Measurements from ENCODE around the gene ADIRF. TPM values are rescaled to one million over a fixed set of nuclear protein-coding genes. Genes with fewer than 3 reads are reported as not detected.
"Not testable (repeated sequence)": the region's sequence is repeated elsewhere in the genome, so short reads cannot be mapped to it uniquely, and the experiment has no call there.

Gene ADIRF
- total and polyA plus RNA-seq, 2 donors (not counting 1 experiment from before 2014, with no cell fraction given), result not detected

DNA sequence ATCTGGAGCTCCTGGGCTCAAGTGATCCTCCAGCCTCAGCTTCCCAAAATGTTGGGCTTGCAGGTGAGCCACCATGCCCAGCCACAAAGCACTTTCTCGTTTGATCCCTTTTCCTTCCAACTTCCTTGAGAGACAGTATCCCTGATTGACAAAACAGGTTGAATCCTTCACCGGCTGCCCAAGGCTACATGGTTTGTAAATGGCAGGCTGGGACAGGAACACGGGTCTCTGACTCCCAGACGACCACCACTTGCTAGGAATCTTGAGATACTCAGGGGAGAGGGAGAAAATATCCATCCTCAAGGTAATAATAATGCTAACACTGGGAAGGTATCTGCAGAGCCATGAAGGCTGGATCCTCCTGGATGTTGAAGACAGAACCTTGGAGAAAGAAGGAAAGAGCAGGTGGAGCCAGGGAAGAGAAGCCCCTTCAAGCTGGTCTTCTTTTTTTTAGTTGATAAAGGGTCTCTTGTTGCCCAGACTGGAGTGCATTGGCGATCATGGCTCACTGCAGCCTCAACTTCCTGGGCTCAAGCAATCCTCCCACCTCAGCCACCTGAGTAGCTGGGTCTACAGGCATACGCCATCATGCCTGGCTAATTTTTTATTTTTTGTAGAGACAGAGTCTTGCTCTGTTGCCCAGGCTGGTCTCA lies 30.7 kb upstream of the ADIRF start:
- Histone ChIP-seq H3K36me3 (replicated peaks in 1 of 2; ENCODE audit: control extremely low read depth in 1 of 2, control insufficient read depth in 1 of 2, extremely low read depth in 1 of 2, insufficient read depth in 2 of 2, low read length in 1 of 2) (no peaks in the 10 kb centered on the region), H2AFZ (ENCODE audit: insufficient read depth, low read depth, low read length, poor library complexity, severe bottlenecking) (no peak overlapping the region), H3K79me2 (ENCODE audit: control insufficient read depth, insufficient read depth, low read length) (no peaks in the 10 kb centered on the region), H4K20me1 (ENCODE audit: control insufficient read depth, insufficient read depth, low read length, poor library complexity, severe bottlenecking) (no peaks in the 10 kb centered on the region), H3K9me3 (ENCODE audit: control extremely low read depth in 1 of 3, control insufficient read depth in 2 of 3, insufficient read depth in 1 of 3, low read length in 2 of 3) (no peaks in the 10 kb centered on the region), H3K4me3 (ENCODE audit: control extremely low read depth in 1 of 5, extremely low read depth in 1 of 5, insufficient read depth in 1 of 5, low read depth in 2 of 5, low read length in 4 of 5) (no peak overlapping the region), H3K9ac (ENCODE audit: low read length) (no peak overlapping the region), H3K27ac (ENCODE audit: low read length in 2 of 2) (no peak overlapping the region), H3K4me2 (replicated peaks; ENCODE audit: low read depth, low read length, poor library complexity, severe bottlenecking) (no peak overlapping the region), H3K4me1 (ENCODE audit: control insufficient read depth in 2 of 2, insufficient read depth in 2 of 2, low read length in 2 of 2) (peaks cover 0 to 4% of the 10 kb centered on the region in 2 donors), H3K27me3 (replicated peaks in 1 of 4; ENCODE audit: control extremely low read depth in 1 of 4, control insufficient read depth in 3 of 4, insufficient read depth in 4 of 4, low read length in 3 of 4) (no peaks in the 10 kb centered on the region)
- CTCF ChIA-PET, result interaction anchor here (1.1 to 4.3 kb wide), 7 partner anchors 9 to 102 kb away, joined by 3 to 19 read pairs (median 5); partner anchors contain the start of gene ADIRF
- no peaks in the 10 kb centered on the region for H3K9me3 Mint-ChIP-seq (ENCODE audit: insufficient read depth)
- H3K27ac Mint-ChIP-seq, result no peak overlapping the region
- no peaks in the 10 kb centered on the region for H3K4me1 Mint-ChIP-seq
- H3K27me3 Mint-ChIP-seq, result no peaks in the 10 kb centered on the region
- no peak for DNase-seq
- no peak for ATAC-seq (ENCODE audit: low read depth)
- intact Hi-C loops (cut with micrococcal nuclease), result loop anchor here (10.0 kb wide), 1 partner anchor 567 kb away; the partner anchor contains the start of gene MINPP1
- H3K4me3 Mint-ChIP-seq, result no peak overlapping the region
- no CpG with 5 or more reads among the region's 6 CpGs for WGBS (ENCODE audit: insufficient coverage)
- POLR2A ChIA-PET, result no interaction called here
- no peak for TF ChIP-seq EZH2 (IDR thresholded peaks at IDR 0.05; ENCODE audit: borderline replicate concordance, insufficient read depth, low read depth, low read length, poor library complexity, severe bottlenecking)
- TF ChIP-seq, protein P1, sequence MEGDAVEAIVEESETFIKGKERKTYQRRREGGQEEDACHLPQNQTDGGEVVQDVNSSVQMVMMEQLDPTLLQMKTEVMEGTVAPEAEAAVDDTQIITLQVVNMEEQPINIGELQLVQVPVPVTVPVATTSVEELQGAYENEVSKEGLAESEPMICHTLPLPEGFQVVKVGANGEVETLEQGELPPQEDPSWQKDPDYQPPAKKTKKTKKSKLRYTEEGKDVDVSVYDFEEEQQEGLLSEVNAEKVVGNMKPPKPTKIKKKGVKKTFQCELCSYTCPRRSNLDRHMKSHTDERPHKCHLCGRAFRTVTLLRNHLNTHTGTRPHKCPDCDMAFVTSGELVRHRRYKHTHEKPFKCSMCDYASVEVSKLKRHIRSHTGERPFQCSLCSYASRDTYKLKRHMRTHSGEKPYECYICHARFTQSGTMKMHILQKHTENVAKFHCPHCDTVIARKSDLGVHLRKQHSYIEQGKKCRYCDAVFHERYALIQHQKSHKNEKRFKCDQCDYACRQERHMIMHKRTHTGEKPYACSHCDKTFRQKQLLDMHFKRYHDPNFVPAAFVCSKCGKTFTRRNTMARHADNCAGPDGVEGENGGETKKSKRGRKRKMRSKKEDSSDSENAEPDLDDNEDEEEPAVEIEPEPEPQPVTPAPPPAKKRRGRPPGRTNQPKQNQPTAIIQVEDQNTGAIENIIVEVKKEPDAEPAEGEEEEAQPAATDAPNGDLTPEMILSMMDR (IDR thresholded peaks at IDR 0.05), result no peak

DNA sequence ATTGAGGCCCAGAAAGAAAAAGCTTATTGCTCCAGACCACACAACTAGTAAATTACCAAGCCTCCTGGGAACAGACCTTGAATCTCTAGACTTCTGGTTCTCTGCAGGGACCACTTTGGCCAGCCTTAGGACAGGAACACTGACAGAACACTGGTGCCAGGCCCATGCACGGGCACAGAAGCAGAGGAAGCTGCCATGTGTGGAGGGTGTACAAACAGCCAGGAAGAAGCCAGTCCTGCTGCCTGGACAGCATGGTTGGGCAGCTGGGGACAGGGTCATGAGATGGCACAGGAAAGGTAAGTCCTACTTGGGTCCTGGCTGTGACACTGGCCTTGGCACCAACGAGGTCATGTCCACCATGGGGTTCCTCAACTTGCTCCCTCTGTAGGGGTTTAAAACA lies 30.0 kb upstream of the ADIRF start:
- intact Hi-C loops (cut with micrococcal nuclease), result loop anchor here (10.0 kb wide), 1 partner anchor 567 kb away; the partner anchor contains the start of gene MINPP1
- no peak for DNase-seq
- H3K4me2 ChIP-seq (replicated peaks; ENCODE audit: low read depth, low read length, poor library complexity, severe bottlenecking), result no peak overlapping the region
- 97% methylated on average over 2 of the region's 2 CpGs for WGBS (ENCODE audit: insufficient coverage)
- H3K79me2 ChIP-seq (ENCODE audit: control insufficient read depth, insufficient read depth, low read length), result no peaks in the 10 kb centered on the region
- Mint-ChIP-seq H3K9me3 (ENCODE audit: insufficient read depth) (no peaks in the 10 kb centered on the region), H3K4me3 (no peak overlapping the region), H3K27ac (no peak overlapping the region), H3K27me3 (no peaks in the 10 kb centered on the region), H3K4me1 (no peaks in the 10 kb centered on the region)
- no peak overlapping the region for H3K27ac ChIP-seq (ENCODE audit: low read length in 2 of 2)
- peaks cover 0 to under 1% (median 0%) of the 10 kb centered on the region in 3 donors for H3K9me3 ChIP-seq (ENCODE audit: control extremely low read depth in 1 of 3, control insufficient read depth in 2 of 3, insufficient read depth in 1 of 3, low read length in 2 of 3)
- ChIA-PET CTCF (interaction anchor here (0.7 to 4.3 kb wide), 11 partner anchors 8 to 1996 kb away, joined by 3 to 19 read pairs (median 4); partner anchors contain the start of gene ADIRF), POLR2A (no interaction called here)
- no peaks in the 10 kb centered on the region for H4K20me1 ChIP-seq (ENCODE audit: control insufficient read depth, insufficient read depth, low read length, poor library complexity, severe bottlenecking)
- no peak overlapping the region for H3K4me3 ChIP-seq (ENCODE audit: control extremely low read depth in 1 of 5, extremely low read depth in 1 of 5, insufficient read depth in 1 of 5, low read depth in 2 of 5, low read length in 4 of 5)
- no peaks in the 10 kb centered on the region for H3K27me3 ChIP-seq (replicated peaks in 1 of 4; ENCODE audit: control extremely low read depth in 1 of 4, control insufficient read depth in 3 of 4, insufficient read depth in 4 of 4, low read length in 3 of 4)
- H2AFZ ChIP-seq (ENCODE audit: insufficient read depth, low read depth, low read length, poor library complexity, severe bottlenecking), result no peak overlapping the region
- H3K9ac ChIP-seq (ENCODE audit: low read length), result no peak overlapping the region
- ATAC-seq (ENCODE audit: low read depth), result no peak
- H3K36me3 ChIP-seq (replicated peaks in 1 of 2; ENCODE audit: control extremely low read depth in 1 of 2, control insufficient read depth in 1 of 2, extremely low read depth in 1 of 2, insufficient read depth in 2 of 2, low read length in 1 of 2), result no peaks in the 10 kb centered on the region
- H3K4me1 ChIP-seq (ENCODE audit: control insufficient read depth in 2 of 2, insufficient read depth in 2 of 2, low read length in 2 of 2), result peaks cover 0 to 4% of the 10 kb centered on the region in 2 donors
- TF ChIP-seq, protein P1 (IDR thresholded peaks at IDR 0.05), result no peak
- no peak for TF ChIP-seq EZH2 (IDR thresholded peaks at IDR 0.05; ENCODE audit: borderline replicate concordance, insufficient read depth, low read depth, low read length, poor library complexity, severe bottlenecking)

DNA sequence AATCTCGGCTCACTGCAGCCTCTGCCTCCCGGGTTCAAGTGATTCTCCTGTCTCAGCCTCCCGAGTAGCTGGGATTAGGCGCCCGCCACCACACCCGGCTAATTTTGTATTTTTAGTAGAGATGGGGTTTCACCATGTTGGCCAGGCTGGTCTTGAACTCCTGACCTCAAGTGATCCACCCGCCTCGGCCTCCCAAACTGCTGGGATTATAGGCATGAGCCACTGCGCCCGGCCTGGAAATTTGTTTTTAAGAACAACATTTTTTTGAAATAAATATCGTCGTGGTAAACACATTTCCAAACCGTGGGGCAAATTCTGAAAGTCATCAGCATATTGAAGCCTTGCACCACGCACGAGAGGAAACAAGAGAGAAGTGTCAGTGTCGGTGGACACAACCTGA lies 28.2 kb upstream of the ADIRF start:
- 96% methylated on average over 10 of the region's 16 CpGs for WGBS (ENCODE audit: insufficient coverage)
- H3K9me3 ChIP-seq (ENCODE audit: control extremely low read depth in 1 of 3, control insufficient read depth in 2 of 3, insufficient read depth in 1 of 3, low read length in 2 of 3); H2AFZ ChIP-seq (ENCODE audit: insufficient read depth, low read depth, low read length, poor library complexity, severe bottlenecking); H3K4me3 Mint-ChIP-seq; ATAC-seq (ENCODE audit: low read depth); H3K4me2 ChIP-seq (replicated peaks; ENCODE audit: low read depth, low read length, poor library complexity, severe bottlenecking); intact Hi-C loops (cut with micrococcal nuclease); H3K79me2 ChIP-seq (ENCODE audit: control insufficient read depth, insufficient read depth, low read length); H3K27ac Mint-ChIP-seq; H4K20me1 ChIP-seq (ENCODE audit: control insufficient read depth, insufficient read depth, low read length, poor library complexity, severe bottlenecking); H3K36me3 ChIP-seq (replicated peaks in 1 of 2; ENCODE audit: control extremely low read depth in 1 of 2, control insufficient read depth in 1 of 2, extremely low read depth in 1 of 2, insufficient read depth in 2 of 2, low read length in 1 of 2); H3K27me3 ChIP-seq (replicated peaks in 1 of 4; ENCODE audit: control extremely low read depth in 1 of 4, control insufficient read depth in 3 of 4, insufficient read depth in 4 of 4, low read length in 3 of 4); H3K27ac ChIP-seq (ENCODE audit: low read length in 2 of 2); H3K4me1 Mint-ChIP-seq; H3K27me3 Mint-ChIP-seq; H3K4me3 ChIP-seq (ENCODE audit: control extremely low read depth in 1 of 5, extremely low read depth in 1 of 5, insufficient read depth in 1 of 5, low read depth in 2 of 5, low read length in 4 of 5); DNase-seq; H3K9me3 Mint-ChIP-seq (ENCODE audit: insufficient read depth); H3K9ac ChIP-seq (ENCODE audit: low read length); H3K4me1 ChIP-seq (ENCODE audit: control insufficient read depth in 2 of 2, insufficient read depth in 2 of 2, low read length in 2 of 2): not testable (repeated sequence)
- CTCF ChIA-PET, result interaction anchor here (0.7 to 4.3 kb wide), 6 partner anchors 8 to 276 kb away, joined by 3 to 19 read pairs (median 4); partner anchors contain the start of gene ADIRF
- POLR2A ChIA-PET, result interaction anchor here (0.7 kb wide), 1 partner anchor 127 kb away, joined by 5 read pairs; no protein-coding TSS in a partner anchor

Data from B cell (primary cell).